Measurements from ENCODE around the gene ZBTB42.
"Not testable (repeated sequence)": the region's sequence is repeated elsewhere in the genome, so short reads cannot be mapped to it uniquely, and the experiment has no call there.

ZBTB42 gene

GRCh38 chr14:104810316-104810715 lies 9.4 kb downstream of the ZBTB42 start:
- DNase-seq (ENCODE audit: low spot score), result no peak

GRCh38 chr14:104813286-104813685 lies 12.4 kb downstream of the ZBTB42 start:
- DNase-seq (ENCODE audit: low spot score), result no peak

- DNase-seq (ENCODE audit: low spot score), result not testable (repeated sequence)
Observed at GRCh38 chr14:104814701-104815100, 13.8 kb downstream of the ZBTB42 start.

- DNase-seq (ENCODE audit: low spot score), result no peak
Observed at GRCh38 chr14:104816616-104816884, 15.6 kb downstream of the ZBTB42 start.

GRCh38 chr14:104817930-104818713 lies 17.2 kb downstream of the ZBTB42 start:
- no peak for DNase-seq (ENCODE audit: low spot score)

- no peak for DNase-seq (ENCODE audit: low spot score)
Observed at GRCh38 chr14:104818714-104819161, 17.8 kb downstream of the ZBTB42 start.

- DNase-seq (ENCODE audit: low spot score), result no peak
Observed at GRCh38 chr14:104819361-104819781, 18.5 kb downstream of the ZBTB42 start.

GRCh38 chr14:104820669-104821228 lies 19.8 kb downstream of the ZBTB42 start:
- peak; percentile 54 for DNase-seq (ENCODE audit: low spot score)

- DNase-seq (ENCODE audit: low spot score), result no peak
Observed at GRCh38 chr14:104821229-104821945, 20.5 kb downstream of the ZBTB42 start.

- DNase-seq (ENCODE audit: low spot score), result no peak
Observed at GRCh38 chr14:104821971-104822608, 21.2 kb downstream of the ZBTB42 start.

- DNase-seq (ENCODE audit: low spot score), result no peak
Observed at GRCh38 chr14:104822821-104823615, 22.1 kb downstream of the ZBTB42 start.

- DNase-seq (ENCODE audit: low spot score), result no peak
Observed at GRCh38 chr14:104824353-104824997, 23.6 kb downstream of the ZBTB42 start.

- peak; percentile 78 for DNase-seq (ENCODE audit: low spot score)
Observed at GRCh38 chr14:104826189-104826860, 25.4 kb downstream of the ZBTB42 start.

- no peak for DNase-seq (ENCODE audit: low spot score)
Observed at GRCh38 chr14:104826861-104827176, 25.9 kb downstream of the ZBTB42 start.

- no peak for DNase-seq (ENCODE audit: low spot score)
Observed at GRCh38 chr14:104827177-104828055, 26.5 kb downstream of the ZBTB42 start.

- DNase-seq (ENCODE audit: low spot score), result no peak
Observed at GRCh38 chr14:104830781-104831180, 29.9 kb downstream of the ZBTB42 start.

GRCh38 chr14:104836171-104836935 lies 35.5 kb downstream of the ZBTB42 start:
- not testable (repeated sequence) for DNase-seq (ENCODE audit: low spot score)

- no peak for DNase-seq (ENCODE audit: low spot score)
Observed at GRCh38 chr14:104841730-104842129, 40.8 kb downstream of the ZBTB42 start.

GRCh38 chr14:104843006-104843405 lies 42.1 kb downstream of the ZBTB42 start:
- DNase-seq (ENCODE audit: low spot score), result no peak

Data from putamen (tissue), 1 donor.